PC-9 (cell line): ENCODE results near the gene ENGASE. TPM values are rescaled to one million over a fixed set of nuclear protein-coding genes. Genes with fewer than 3 reads are reported as not detected.

ENCODE experiments used
- BruUV-seq: library from RNA; stranded (reverse); fragments of 400-500 nt; replicated peaks from 2 replicates; lab custom pipeline; 2021; lab: Mats Ljungman, UMichigan
- CTCF ChIA-PET: fragments of 300-600 bp; sonication (Branson Sonifier 250); formaldehyde crosslinking; loops from one replicate; lab custom pipeline; 2022; ENCODE audit warnings: antibody characterized with exemption; lab: Charles Lee
- POLR2A ChIA-PET: fragments of 300-600 bp; sonication (Branson Sonifier 250); formaldehyde crosslinking; loops from one replicate; lab custom pipeline; 2022; ENCODE audit warnings: antibody characterized with exemption; ENCODE audit not compliant: unreplicated experiment; lab: Charles Lee
- DNase-seq, 2 experiments: peaks; one replicate each; pipeline versions ENCODE4 v3.0.0 to v3.0.0-alpha.2; 2015 to 2022; ENCODE audit warnings: mixed read lengths in 1 of 2
- H2AFZ ChIP-seq: fragments of 200-600 bp; sonication (generic); 2 replicates; pipeline ENCODE4 v1.8.1; 2017; ENCODE audit warnings: antibody characterized with exemption
- H3F3A ChIP-seq: fragments of 200-600 bp; sonication (generic); 2 replicates; pipeline ENCODE4 v1.8.1; 2017; ENCODE audit warnings: antibody characterized with exemption, mild to moderate bottlenecking, low read depth; ENCODE audit not compliant: insufficient read depth
- H3K27ac ChIP-seq: fragments of 200-600 bp; sonication (generic); 2 replicates; pipeline ENCODE4 v1.6.1; 2016; ENCODE audit warnings: mixed run types
- H3K27me3 ChIP-seq: fragments of 200-600 bp; sonication (generic); 2 replicates; pipeline ENCODE4 v1.6.1; 2016; ENCODE audit warnings: low read depth, mixed run types; ENCODE audit not compliant: insufficient read depth
- H3K36me3 ChIP-seq: fragments of 200-600 bp; sonication (generic); 2 replicates; pipeline ENCODE4 v1.6.1; 2016; ENCODE audit warnings: low read depth, mixed run types
- H3K4me1 ChIP-seq: fragments of 200-600 bp; sonication (generic); replicated peaks from 2 replicates; pipeline ENCODE4 v1.6.1; 2016; ENCODE audit warnings: mixed run types; ENCODE audit not compliant: insufficient read depth
- H3K4me2 ChIP-seq: fragments of 200-600 bp; sonication (generic); 2 replicates; pipeline ENCODE4 v1.6.1; 2017; ENCODE audit warnings: mixed run types
- H3K4me3 ChIP-seq: fragments of 200-600 bp; sonication (generic); 2 replicates; pipeline ENCODE4 v1.6.1; 2016; ENCODE audit warnings: mixed run types
- H3K79me2 ChIP-seq: fragments of 200-600 bp; sonication (generic); 2 replicates; pipeline ENCODE4 v1.6.1; 2017; ENCODE audit warnings: low read depth, mixed run types
- H3K9me2 ChIP-seq: fragments of 200-600 bp; sonication (generic); 2 replicates; pipeline ENCODE4 v1.8.1; 2017; ENCODE audit warnings: mild to moderate bottlenecking; ENCODE audit not compliant: insufficient read depth
- H3K9me3 ChIP-seq: fragments of 200-600 bp; sonication (generic); 2 replicates; pipeline ENCODE4 v1.8.1; 2016; ENCODE audit warnings: low read depth; ENCODE audit not compliant: insufficient read depth
- H4K20me1 ChIP-seq: fragments of 200-600 bp; sonication (generic); 2 replicates; pipeline ENCODE4 v1.8.1; 2017; ENCODE audit not compliant: insufficient read depth
- EZH2 ChIP-seq: fragments of 200-600 bp; sonication (generic); IDR thresholded peaks from 2 replicates; pipeline ENCODE4 v1.8.0; 2017; ENCODE audit warnings: antibody characterized with exemption, low read depth
- intact Hi-C: fragments of 100-400 bp; cut with micrococcal nuclease; formaldehyde crosslinking; loops from one replicate; pipeline ENCODE4 v1.10.0; 2022; ENCODE audit not compliant: unreplicated experiment
- total RNA-seq: library from RNA; stranded (reverse); gene quantifications from 2 replicates; pipeline ENCODE4 v1.2.3, GENCODE V29; 2021
- TF ChIP-seq, protein P1 (sequence below): fragments of 200-600 bp; sonication (generic); conservative IDR thresholded peaks from 2 replicates; pipeline ENCODE4 v1.6.1; 2017; ENCODE audit warnings: mixed run types, antibody characterized with exemption, mild to moderate bottlenecking, moderate library complexity

ENGASE gene
- total RNA-seq, 1 experiment from 2014 or later: 15.7 TPM

DNA sequence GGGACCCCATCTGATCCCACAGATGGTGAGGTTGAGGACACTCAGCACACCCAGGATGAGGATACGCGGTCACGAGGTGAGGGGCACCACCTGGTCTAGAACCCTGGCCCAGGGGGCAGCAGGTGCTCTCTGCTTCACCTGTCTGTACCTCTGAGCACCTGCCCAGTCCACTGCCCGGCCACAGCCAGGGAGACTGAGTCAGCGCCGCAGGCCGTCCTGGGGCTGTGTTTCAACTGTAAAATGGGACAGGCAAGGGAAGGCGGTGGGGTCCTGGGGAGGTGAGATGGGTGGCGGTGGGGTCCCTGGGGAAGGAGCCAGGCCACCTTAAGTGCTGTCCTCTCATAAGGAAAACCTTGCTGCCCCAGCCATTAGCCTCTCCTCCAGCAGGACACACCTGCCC lies 60.4 kb downstream of the ENGASE start:
- no peaks in the 10 kb centered on the region for H3K36me3 ChIP-seq
- no peak overlapping the region for H2AFZ ChIP-seq
- intact Hi-C loops: no loop called here
- peaks cover 83% of the 10 kb centered on the region for H3K27me3 ChIP-seq
- CTCF ChIA-PET: no interaction called here
- H3K9me2 ChIP-seq: no peaks in the 10 kb centered on the region
- no peak overlapping the region for H3K4me2 ChIP-seq
- H3K4me3 ChIP-seq: no peak overlapping the region
- BruUV-seq: no TSS peak
- DNase-seq: no peak
- H3K4me1 ChIP-seq: no peaks in the 10 kb centered on the region
- H4K20me1 ChIP-seq: no peaks in the 10 kb centered on the region
- TF ChIP-seq, protein P1, sequence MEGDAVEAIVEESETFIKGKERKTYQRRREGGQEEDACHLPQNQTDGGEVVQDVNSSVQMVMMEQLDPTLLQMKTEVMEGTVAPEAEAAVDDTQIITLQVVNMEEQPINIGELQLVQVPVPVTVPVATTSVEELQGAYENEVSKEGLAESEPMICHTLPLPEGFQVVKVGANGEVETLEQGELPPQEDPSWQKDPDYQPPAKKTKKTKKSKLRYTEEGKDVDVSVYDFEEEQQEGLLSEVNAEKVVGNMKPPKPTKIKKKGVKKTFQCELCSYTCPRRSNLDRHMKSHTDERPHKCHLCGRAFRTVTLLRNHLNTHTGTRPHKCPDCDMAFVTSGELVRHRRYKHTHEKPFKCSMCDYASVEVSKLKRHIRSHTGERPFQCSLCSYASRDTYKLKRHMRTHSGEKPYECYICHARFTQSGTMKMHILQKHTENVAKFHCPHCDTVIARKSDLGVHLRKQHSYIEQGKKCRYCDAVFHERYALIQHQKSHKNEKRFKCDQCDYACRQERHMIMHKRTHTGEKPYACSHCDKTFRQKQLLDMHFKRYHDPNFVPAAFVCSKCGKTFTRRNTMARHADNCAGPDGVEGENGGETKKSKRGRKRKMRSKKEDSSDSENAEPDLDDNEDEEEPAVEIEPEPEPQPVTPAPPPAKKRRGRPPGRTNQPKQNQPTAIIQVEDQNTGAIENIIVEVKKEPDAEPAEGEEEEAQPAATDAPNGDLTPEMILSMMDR: no peak
- no peak for TF ChIP-seq EZH2
- H3K79me2 ChIP-seq: no peaks in the 10 kb centered on the region
- POLR2A ChIA-PET: no interaction called here
- H3F3A ChIP-seq: no peaks in the 10 kb centered on the region
- H3K9me3 ChIP-seq: no peaks in the 10 kb centered on the region
- H3K27ac ChIP-seq: no peak overlapping the region

DNA sequence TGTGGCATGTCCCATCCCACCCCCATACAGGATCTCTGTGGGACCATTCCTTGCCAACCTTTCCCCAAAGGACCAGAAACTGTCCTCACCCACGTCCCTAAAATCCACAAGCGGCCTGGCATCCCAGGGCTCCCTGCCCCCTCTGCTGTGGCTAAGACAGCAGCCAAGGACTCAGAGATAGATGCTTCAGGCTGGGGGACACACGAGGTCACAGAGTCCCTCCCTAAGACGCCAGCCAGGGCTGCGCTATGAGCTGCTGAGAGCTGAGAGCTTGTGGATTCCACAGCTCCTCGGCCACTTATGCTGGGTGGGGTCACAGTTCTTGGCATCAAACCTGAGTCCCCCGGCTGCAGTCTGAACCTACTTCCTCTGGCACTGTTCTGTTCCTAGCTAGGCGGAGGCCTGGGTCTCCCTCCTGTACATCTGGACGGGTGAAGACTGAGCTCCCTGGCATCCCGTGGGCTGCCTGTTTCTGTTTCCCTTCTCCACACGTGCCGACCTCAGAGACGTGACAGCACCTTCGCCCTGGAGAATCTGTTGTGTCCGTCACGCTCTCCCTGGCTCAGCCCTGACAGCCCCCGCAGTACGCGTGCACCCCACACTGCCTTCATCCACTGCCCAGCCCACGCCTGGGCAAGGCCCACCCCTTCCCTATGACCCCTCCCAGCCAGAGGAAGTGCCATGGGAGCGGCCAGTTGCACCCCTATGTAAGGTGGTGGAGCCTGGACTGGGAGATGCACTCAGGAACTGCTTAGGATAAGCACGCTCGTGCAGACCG lies 61.2 kb downstream of the ENGASE start:
- Histone ChIP-seq H3K36me3 (no peaks in the 10 kb centered on the region), H3K4me2 (no peak overlapping the region), H3K27me3 (peaks cover 81% of the 10 kb centered on the region), H3K79me2 (no peaks in the 10 kb centered on the region), H3F3A (no peaks in the 10 kb centered on the region), H3K4me1 (no peaks in the 10 kb centered on the region), H3K27ac (no peak overlapping the region), H4K20me1 (no peaks in the 10 kb centered on the region), H3K9me3 (no peaks in the 10 kb centered on the region), H3K9me2 (no peaks in the 10 kb centered on the region), H3K4me3 (no peak overlapping the region), H2AFZ (no peak overlapping the region)
- ChIA-PET POLR2A (interaction anchor here (0.5 kb wide), 1 partner anchor 723 kb away, joined by 23 read pairs; no protein-coding TSS in a partner anchor), CTCF (no interaction called here)
- no TSS peak for BruUV-seq
- intact Hi-C loops: no loop called here
- TF ChIP-seq EZH2: no peak
- TF ChIP-seq, protein P1: no peak
- DNase-seq: no peak

Other genes starting within 250 kb of the ENGASE start
- gene USP36, start 234.0 kb upstream of the ENGASE start, total RNA-seq: 41.4 and 46.2 TPM in 2 replicates
- gene CEP295NL, start 171.6 kb upstream of the ENGASE start, total RNA-seq: 3.5 and 3.6 TPM in 2 replicates
- gene TIMP2, start 149.4 kb upstream of the ENGASE start, total RNA-seq: 90.5 and 114 TPM in 2 replicates
- gene LGALS3BP, start 94.9 kb upstream of the ENGASE start, total RNA-seq: 507 and 685 TPM in 2 replicates
- gene CANT1, start 65.1 kb upstream of the ENGASE start, total RNA-seq: 116 and 183 TPM in 2 replicates
- gene C1QTNF1, start 50.7 kb upstream of the ENGASE start, total RNA-seq: 3.4 and 3.9 TPM in 2 replicates